Endothelial cell of umbilical vein (primary cell): Measurements from ENCODE around the gene TRIM10. TPM values are rescaled to one million over a fixed set of nuclear protein-coding genes. Genes with fewer than 3 reads are reported as not detected.

ENCODE experiments used
- BruUV-seq: library from RNA; stranded (reverse); fragments of 400-500 nt; replicated peaks from 2 replicates; lab custom pipeline; 2021; lab: Mats Ljungman, UMichigan
- CTCF ChIA-PET: fragments of 300-600, 350-600 bp; sonication (Branson Sonifier 250); formaldehyde crosslinking; loops from one replicate; lab custom pipeline; 2021; ENCODE audit warnings: antibody characterized with exemption, inconsistent platforms; lab: Charles Lee
- POLR2A ChIA-PET: fragments of 300-600, 350-600 bp; sonication (Branson Sonifier 250); formaldehyde crosslinking; loops from one replicate; lab custom pipeline; 2021; ENCODE audit warnings: antibody characterized with exemption, inconsistent platforms; lab: Charles Lee
- DNase-seq: peaks from one replicate; pipeline ENCODE4 v3.0.0-alpha.2; 2011; ENCODE audit warnings: low read depth, low spot score
- FAIRE-seq: peaks from 2 replicates; lab custom pipeline; 2011; peaks lifted over from hg19 to GRCh38; lab: Jason Lieb, UNC
- H2AFZ ChIP-seq: 2 replicates; pipeline ENCODE4 v1.6.0; 2012; ENCODE audit warnings: low read depth, low read length, control low read depth, inconsistent platforms
- H3K27ac ChIP-seq: 2 replicates; pipeline ENCODE4 v1.5.1; 2011; ENCODE audit warnings: low read depth, mild to moderate bottlenecking, control low read depth, low read length, moderate library complexity; ENCODE audit not compliant: insufficient read depth
- H3K27me3 ChIP-seq, 2 experiments: 2 replicates each; pipeline versions ENCODE4 v1.6.0 to v1.6.1; 2011; ENCODE audit warnings: low read length in 2 of 2, mixed read lengths in 1 of 2; ENCODE audit not compliant: control insufficient read depth in 2 of 2, insufficient read depth in 2 of 2
- H3K36me3 ChIP-seq, 2 experiments: 2 replicates in 1 of 2; 3 replicates in 1 of 2; pipeline ENCODE4 v1.5.1; 2011; ENCODE audit warnings: low read length in 2 of 2, mild to moderate bottlenecking in 1 of 2, moderate library complexity in 1 of 2; ENCODE audit not compliant: control insufficient read depth in 2 of 2, insufficient read depth in 2 of 2; ENCODE audit errors: extremely low read depth in 1 of 2
- H3K4me1 ChIP-seq: 3 replicates; pipeline ENCODE4 v1.5.1; 2011; ENCODE audit warnings: mild to moderate bottlenecking, low read length; ENCODE audit not compliant: control insufficient read depth, insufficient read depth; ENCODE audit errors: extremely low read depth
- H3K4me2 ChIP-seq: 2 replicates; pipeline ENCODE4 v1.6.1; 2011; ENCODE audit warnings: low read length, control low read depth, mixed read lengths; ENCODE audit not compliant: insufficient read depth
- H3K4me3 ChIP-seq, 3 experiments: fragments of 200-600 bp in 1 of 3; sonication (generic), shearing (Covaris generic) in 1 of 3; replicated peaks in 1 of 3; 2 replicates each; pipeline ENCODE4 v1.5.1; 2011 to 2016; ENCODE audit warnings: control low read depth in 3 of 3, low read length in 3 of 3, mild to moderate bottlenecking in 2 of 3, inconsistent platforms in 1 of 3, low read depth in 1 of 3, moderate library complexity in 1 of 3; ENCODE audit not compliant: insufficient read depth in 1 of 3
- H3K79me2 ChIP-seq: 2 replicates; pipeline ENCODE4 v1.6.0; 2012; ENCODE audit warnings: low read length, inconsistent platforms; ENCODE audit not compliant: control insufficient read depth, insufficient read depth
- H3K9ac ChIP-seq: replicated peaks from 2 replicates; pipeline ENCODE3; 2011; ENCODE audit warnings: low read length, control low read depth; ENCODE audit not compliant: insufficient read depth; ENCODE audit errors: extremely low read depth
- H3K9me1 ChIP-seq: replicated peaks from 3 replicates; pipeline ENCODE4 v1.6.0; 2011; ENCODE audit warnings: mild to moderate bottlenecking, low read length; ENCODE audit not compliant: control insufficient read depth, insufficient read depth; ENCODE audit errors: extremely low read depth
- H3K9me3 ChIP-seq: replicated peaks from 2 replicates; pipeline ENCODE4 v1.5.1; 2012; ENCODE audit warnings: low read length, inconsistent platforms; ENCODE audit not compliant: control insufficient read depth, insufficient read depth
- H4K20me1 ChIP-seq: replicated peaks from 2 replicates; pipeline ENCODE3; 2011; ENCODE audit warnings: mild to moderate bottlenecking, low read length; ENCODE audit not compliant: control insufficient read depth, insufficient read depth; ENCODE audit errors: extremely low read depth
- CTCF ChIP-seq, 2 donors: IDR thresholded peaks; 1 replicate in 1 of 2; 2 replicates in 1 of 2; pipeline ENCODE4 v1.5.1; 2011; ENCODE audit warnings: low read length in 2 of 2, mild to moderate bottlenecking in 2 of 2, moderate library complexity in 2 of 2, control low read depth in 1 of 2, inconsistent platforms in 1 of 2, low read depth in 1 of 2; ENCODE audit not compliant: insufficient read depth in 1 of 2; ENCODE audit errors: extremely low read depth in 1 of 2
- EZH2 ChIP-seq: IDR thresholded peaks from 2 replicates; pipeline ENCODE4 v1.6.1; 2012; ENCODE audit warnings: borderline replicate concordance, low read depth, mild to moderate bottlenecking, moderate library complexity, low read length, inconsistent platforms; ENCODE audit not compliant: severe bottlenecking
- FOS ChIP-seq: IDR thresholded peaks from 2 replicates; pipeline ENCODE4 v1.6.1; 2011; ENCODE audit warnings: mild to moderate bottlenecking, low read length, moderate library complexity, borderline replicate concordance; ENCODE audit not compliant: insufficient read depth
- GATA2 ChIP-seq: IDR thresholded peaks from 2 replicates; pipeline ENCODE4 v1.7.0; 2011; ENCODE audit warnings: low read depth, mild to moderate bottlenecking, moderate library complexity, mixed read lengths, low read length; ENCODE audit not compliant: insufficient read length, insufficient read depth
- JUN ChIP-seq: IDR thresholded peaks from 2 replicates; pipeline ENCODE4 v1.6.1; 2011; ENCODE audit warnings: borderline replicate concordance, low read depth; ENCODE audit not compliant: insufficient read length, insufficient read depth
- MAX ChIP-seq: IDR thresholded peaks from 2 replicates; pipeline ENCODE4 v1.6.1; 2011; ENCODE audit not compliant: insufficient read depth, insufficient read length
- MYC ChIP-seq: IDR thresholded peaks from one replicate; pipeline ENCODE4 v1.6.1; 2011; ENCODE audit warnings: mild to moderate bottlenecking, low read depth, low read length
- POLR2A ChIP-seq: IDR thresholded peaks from 2 replicates; pipeline ENCODE4 v1.6.1; 2012; ENCODE audit warnings: low read depth, mild to moderate bottlenecking, control low read depth, low read length
- POLR2AphosphoS5 ChIP-seq: IDR thresholded peaks from 2 replicates; pipeline ENCODE4 v1.6.1; 2012; ENCODE audit warnings: low read depth, mild to moderate bottlenecking, control low read depth, low read length, moderate library complexity; ENCODE audit not compliant: insufficient read depth
- dilution Hi-C: fragments of 300-500 bp; cut with MboI; formaldehyde crosslinking; loops from one replicate; pipeline ENCODE4 v1.15.0; 2019; ENCODE audit warnings: low sequenced_read_pairs; ENCODE audit not compliant: extremely low pct_ligation_motif_present
- intact Hi-C: fragments of 100-400 bp; cut with micrococcal nuclease; formaldehyde crosslinking; loops from one replicate; pipeline ENCODE4 v1.10.0; 2022
- polyA plus RNA-seq, 4 experiments: library from polyadenylated mRNA; depleted of rRNA in 3 of 4; stranded (reverse) in 3 of 4; unstranded in 1 of 4; fragments of >200 nt; gene quantifications; 2 replicates each; pipeline versions ENCODE4 v1.2.1 to v1.2.3, GENCODE V29; 2011 to 2012; ENCODE audit warnings: missing spikeins in 1 of 4
- total RNA-seq: library from RNA; stranded (reverse); gene quantifications from 2 replicates; pipeline ENCODE4 v1.2.3, GENCODE V29; 2021

Gene TRIM10
- total and polyA plus RNA-seq, 2 donors (not counting 3 experiments of a cell fraction or from before 2014, with no cell fraction given), result not detected

- Histone ChIP-seq H3K27ac (no peak overlapping the region), H3K9me3 (no peaks in the 10 kb centered on the region), H3K27me3 (no peaks in the 10 kb centered on the region), H3K9ac (no peak overlapping the region), H3K9me1 (no peaks in the 10 kb centered on the region), H3K79me2 (peaks cover 55% of the 10 kb centered on the region), H3K4me1 (peaks cover 15% of the 10 kb centered on the region), H3K36me3 (no peaks in the 10 kb centered on the region), H3K4me2 (no peak overlapping the region), H3K4me3 (no peak overlapping the region), H2AFZ (no peak overlapping the region), H4K20me1 (no peaks in the 10 kb centered on the region)
- FAIRE-seq (no peak), DNase-seq (peak; percentile 8)
- TF ChIP-seq POLR2AphosphoS5, result no peak
- no peak for TF ChIP-seq EZH2
- TF ChIP-seq MAX, result no peak
- no peak for TF ChIP-seq FOS
- TF ChIP-seq GATA2, result no peak
- no peak for TF ChIP-seq POLR2A
- no peak for TF ChIP-seq JUN
- no peak for TF ChIP-seq CTCF (IDR thresholded peaks at IDR 0.05; ENCODE audit: extremely low read depth in 1 of 2, insufficient read depth in 1 of 2, low read depth in 1 of 2, low read length in 2 of 2)
- TF ChIP-seq MYC, result no peak
- ChIA-PET CTCF (interaction anchor here (2.7 kb wide), 1 partner anchor 12 kb away, joined by 18 read pairs; no protein-coding TSS in a partner anchor), POLR2A (no interaction called here)
- dilution Hi-C loops (no loop called here), intact Hi-C loops (no loop called here)
- no TSS peak for BruUV-seq
Observed at GRCh38 chr6:30206799-30207618, 46.0 kb upstream of the TRIM10 start.
